ENCODE results near the gene ACOXL. TPM values are rescaled to one million over a fixed set of nuclear protein-coding genes. Genes with fewer than 3 reads are reported as not detected.

Gene ACOXL
- total and polyA plus RNA-seq, 2 experiments from 2014 or later, result not detected

GRCh38 chr2:110800611-110801402 lies 68.4 kb downstream of the ACOXL start:
- Histone ChIP-seq H3K36me3 (ENCODE audit: low read depth) (no peaks in the 10 kb centered on the region), H3K27ac (no peak overlapping the region)

GRCh38 chr2:110802208-110802932 lies 70.0 kb downstream of the ACOXL start:
- 37 to 41% methylated on average over 3 of the region's 3 CpGs for WGBS, 2 experiments (ENCODE audit: low coverage in 1 of 2, low lambda C conversion rate in 2 of 2, missing lambda C conversion rate in 2 of 2)
- no peak overlapping the region for H3K9ac ChIP-seq
- no peaks in the 10 kb centered on the region for H3K9me3 ChIP-seq (ENCODE audit: low read depth)
- in situ Hi-C loops (cut with MboI), result loop anchor here (25.0 kb wide), 1 partner anchor 910 kb away; no protein-coding TSS in a partner anchor
- H3K36me3 ChIP-seq (ENCODE audit: low read depth), result no peaks in the 10 kb centered on the region
- peaks cover 42% of the 10 kb centered on the region for H3K27me3 ChIP-seq (replicated peaks; ENCODE audit: insufficient read depth)
- H3K9me2 ChIP-seq (ENCODE audit: insufficient read depth), result no peaks in the 10 kb centered on the region
- H3K27ac ChIP-seq, result no peak overlapping the region
- no peaks in the 10 kb centered on the region for H3K4me1 ChIP-seq (ENCODE audit: insufficient read depth)
- no peaks in the 10 kb centered on the region for H3K79me2 ChIP-seq (ENCODE audit: insufficient read depth)
- no peak overlapping the region for H2AFZ ChIP-seq
- H3K4me2 ChIP-seq (ENCODE audit: unreplicated experiment), result no peak overlapping the region
- no peak overlapping the region for H3K4me3 ChIP-seq
- H3F3A ChIP-seq (ENCODE audit: insufficient read depth), result no peaks in the 10 kb centered on the region
- DNase-seq, result no peak
- H4K20me1 ChIP-seq (ENCODE audit: insufficient read depth), result no peaks in the 10 kb centered on the region
- TF ChIP-seq EZH2phosphoT487 (IDR thresholded peaks at IDR 0.05; ENCODE audit: insufficient read depth, low read depth) (no peak), EZH2 (IDR thresholded peaks at IDR 0.05; ENCODE audit: insufficient read depth, poor library complexity, severe bottlenecking) (no peak)

More at GRCh38 chr2:110800611-110801402, 68.4 kb downstream of the ACOXL start:
- no peak overlapping the region for H3K9ac ChIP-seq
- H3K4me1 ChIP-seq (ENCODE audit: insufficient read depth), result no peaks in the 10 kb centered on the region
- no peaks in the 10 kb centered on the region for H3K79me2 ChIP-seq (ENCODE audit: insufficient read depth)
- H3K4me3 ChIP-seq, result no peak overlapping the region
- H3K9me3 ChIP-seq (ENCODE audit: low read depth), result no peaks in the 10 kb centered on the region
- WGBS, 2 experiments (ENCODE audit: low coverage in 1 of 2, low lambda C conversion rate in 2 of 2, missing lambda C conversion rate in 2 of 2), result 39% methylated on average over 7 of the region's 7 CpGs
- no peak for DNase-seq
- H3F3A ChIP-seq (ENCODE audit: insufficient read depth), result no peaks in the 10 kb centered on the region
- no peak overlapping the region for H2AFZ ChIP-seq
- no peaks in the 10 kb centered on the region for H3K9me2 ChIP-seq (ENCODE audit: insufficient read depth)
- H3K4me2 ChIP-seq (ENCODE audit: unreplicated experiment), result no peak overlapping the region
- peaks cover 56% of the 10 kb centered on the region for H3K27me3 ChIP-seq (replicated peaks; ENCODE audit: insufficient read depth)
- in situ Hi-C loops (cut with MboI), result loop anchor here (25.0 kb wide), 1 partner anchor 911 kb away; no protein-coding TSS in a partner anchor
- H4K20me1 ChIP-seq (ENCODE audit: insufficient read depth), result no peaks in the 10 kb centered on the region
- TF ChIP-seq EZH2phosphoT487 (IDR thresholded peaks at IDR 0.05; ENCODE audit: insufficient read depth, low read depth) (no peak), EZH2 (IDR thresholded peaks at IDR 0.05; ENCODE audit: insufficient read depth, poor library complexity, severe bottlenecking) (no peak)

- no peak for DNase-seq
- H3K4me3 ChIP-seq, result no peak overlapping the region
- H4K20me1 ChIP-seq (ENCODE audit: insufficient read depth), result no peaks in the 10 kb centered on the region
- H3K9ac ChIP-seq, result no peak overlapping the region
- H3K4me1 ChIP-seq (ENCODE audit: insufficient read depth), result 0 out of 2 replicates have a peak, but pooled peaks cover 4% of the 10 kb centered on the region
- no peaks in the 10 kb centered on the region for H3K79me2 ChIP-seq (ENCODE audit: insufficient read depth)
- H3K9me3 ChIP-seq (ENCODE audit: low read depth), result no peaks in the 10 kb centered on the region
- no peak for TF ChIP-seq EZH2phosphoT487 (IDR thresholded peaks at IDR 0.05; ENCODE audit: insufficient read depth, low read depth)
- H3K27ac ChIP-seq, result no peak overlapping the region
- in situ Hi-C loops (cut with MboI), result loop anchor here (25.0 kb wide), 1 partner anchor 908 kb away; no protein-coding TSS in a partner anchor
- H2AFZ ChIP-seq, result no peak overlapping the region
- no peaks in the 10 kb centered on the region for H3F3A ChIP-seq (ENCODE audit: insufficient read depth)
- H3K9me2 ChIP-seq (ENCODE audit: insufficient read depth), result no peaks in the 10 kb centered on the region
- no peak overlapping the region for H3K4me2 ChIP-seq (ENCODE audit: unreplicated experiment)
- H3K27me3 ChIP-seq (replicated peaks; ENCODE audit: insufficient read depth), result peaks cover 44% of the 10 kb centered on the region
- H3K36me3 ChIP-seq (ENCODE audit: low read depth), result no peaks in the 10 kb centered on the region
- WGBS, 2 experiments (ENCODE audit: low coverage in 1 of 2, low lambda C conversion rate in 2 of 2, missing lambda C conversion rate in 2 of 2), result 41 to 50% methylated on average over 3 of the region's 3 CpGs
Observed at GRCh38 chr2:110804433-110804832, 72.1 kb downstream of the ACOXL start.

GRCh38 chr2:110804915-110805314 lies 72.5 kb downstream of the ACOXL start:
- no peak overlapping the region for H3K9ac ChIP-seq
- DNase-seq, result no peak
- no peaks in the 10 kb centered on the region for H3K79me2 ChIP-seq (ENCODE audit: insufficient read depth)
- no peak overlapping the region for H3K27ac ChIP-seq
- no peak overlapping the region for H3K4me2 ChIP-seq (ENCODE audit: unreplicated experiment)
- in situ Hi-C loops (cut with MboI), result loop anchor here (25.0 kb wide), 1 partner anchor 907 kb away; no protein-coding TSS in a partner anchor
- H3K4me3 ChIP-seq, result no peak overlapping the region
- TF ChIP-seq EZH2phosphoT487 (IDR thresholded peaks at IDR 0.05; ENCODE audit: insufficient read depth, low read depth), result no peak
- no peak for TF ChIP-seq EZH2 (IDR thresholded peaks at IDR 0.05; ENCODE audit: insufficient read depth, poor library complexity, severe bottlenecking)
- no peaks in the 10 kb centered on the region for H3K36me3 ChIP-seq (ENCODE audit: low read depth)
- H3K27me3 ChIP-seq (replicated peaks; ENCODE audit: insufficient read depth), result peaks cover 42% of the 10 kb centered on the region
- no peaks in the 10 kb centered on the region for H3K9me3 ChIP-seq (ENCODE audit: low read depth)
- 69 to 72% methylated on average over 10 of the region's 10 CpGs for WGBS, 2 experiments (ENCODE audit: low coverage in 1 of 2, low lambda C conversion rate in 2 of 2, missing lambda C conversion rate in 2 of 2)
- 0 out of 2 replicates have a peak, but pooled peaks cover 4% of the 10 kb centered on the region for H3K4me1 ChIP-seq (ENCODE audit: insufficient read depth)
- no peaks in the 10 kb centered on the region for H3F3A ChIP-seq (ENCODE audit: insufficient read depth)
- H2AFZ ChIP-seq, result no peak overlapping the region
- no peaks in the 10 kb centered on the region for H4K20me1 ChIP-seq (ENCODE audit: insufficient read depth)
- H3K9me2 ChIP-seq (ENCODE audit: insufficient read depth), result no peaks in the 10 kb centered on the region
